GM10847 (cell line): Measurements from ENCODE around the gene PDSS2.

Source experiments
- POLR2A ChIP-seq: IDR thresholded peaks from 2 replicates; pipeline ENCODE4 v1.6.1; 2011; ENCODE audit not compliant: insufficient read length; ENCODE audit errors: extremely low read depth

PDSS2 gene

DNA sequence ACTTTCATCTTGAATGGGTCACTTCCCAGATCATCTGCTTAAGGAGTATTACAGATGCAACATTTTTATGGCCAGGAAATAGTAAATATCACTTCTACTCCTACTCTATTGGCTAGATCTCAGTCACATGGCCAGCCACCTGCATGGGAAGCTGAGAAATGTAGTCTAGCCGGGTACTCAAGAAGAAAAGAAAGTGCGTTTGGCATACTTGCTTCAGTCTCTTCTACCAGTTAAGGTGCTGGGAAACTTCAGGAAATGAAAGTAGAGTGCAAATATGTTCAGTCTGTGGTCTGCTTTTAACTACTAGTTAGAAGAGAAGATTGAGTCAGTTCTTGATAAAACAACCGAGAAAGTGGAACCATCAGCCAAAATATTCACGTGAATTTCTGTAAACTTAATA, 129.2 kb downstream of the PDSS2 start:
- no peak for TF ChIP-seq POLR2A

DNA sequence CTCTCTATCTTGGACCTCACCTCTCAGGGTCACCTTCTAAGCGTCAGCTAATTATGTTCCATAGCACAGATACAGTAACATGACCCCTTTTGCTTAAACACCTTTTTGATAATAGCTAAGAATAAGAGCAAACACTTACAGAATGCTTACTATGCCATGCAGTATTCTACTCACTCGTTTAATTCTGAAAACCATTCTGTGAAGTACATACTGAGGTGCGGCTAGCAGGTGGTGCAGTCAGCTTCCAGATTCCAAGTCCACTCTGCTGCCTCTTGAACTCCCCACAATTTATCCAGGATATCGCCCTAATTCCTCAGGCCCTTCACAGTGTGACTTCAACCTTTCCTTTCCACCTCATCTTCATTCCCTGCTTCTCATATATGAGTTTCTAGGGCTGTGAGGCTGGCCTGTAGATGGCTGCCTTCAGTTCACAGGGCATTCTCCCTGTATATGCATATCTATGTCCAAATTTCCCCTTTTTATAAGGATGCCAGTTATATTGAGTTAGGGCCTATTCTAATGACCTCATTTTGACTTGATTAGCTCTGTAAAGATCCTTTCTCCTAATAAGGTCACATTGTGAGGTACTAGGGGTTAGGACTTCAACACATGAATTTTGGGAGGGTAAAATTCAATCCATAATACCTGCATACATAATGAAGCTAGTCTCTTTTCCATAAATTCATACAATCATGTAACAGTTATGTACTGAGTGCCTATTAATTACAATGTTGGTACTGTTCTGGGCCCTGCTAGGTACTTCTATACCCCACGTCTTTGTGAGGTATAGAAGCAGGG, 130.1 kb downstream of the PDSS2 start:
- no peak for TF ChIP-seq POLR2A

DNA sequence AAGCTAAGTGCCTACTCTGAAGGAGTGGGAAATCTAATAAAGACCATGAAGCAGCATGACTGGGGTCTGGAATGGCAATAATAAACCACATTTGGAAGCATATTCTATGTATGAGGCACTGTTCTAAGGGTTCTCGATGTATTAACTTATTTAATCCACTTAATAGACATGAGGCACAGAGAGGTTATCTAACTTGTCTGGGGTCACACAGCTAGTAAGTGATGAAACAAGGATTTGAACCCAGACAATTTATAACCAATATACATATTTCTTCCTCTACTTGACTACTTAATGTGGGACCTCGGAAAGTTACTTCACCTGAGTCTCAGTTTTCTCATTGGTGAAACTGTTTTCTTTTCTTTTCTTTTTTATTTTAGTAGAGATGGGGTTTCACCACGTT, 131.3 kb downstream of the PDSS2 start:
- no peak for TF ChIP-seq POLR2A

DNA sequence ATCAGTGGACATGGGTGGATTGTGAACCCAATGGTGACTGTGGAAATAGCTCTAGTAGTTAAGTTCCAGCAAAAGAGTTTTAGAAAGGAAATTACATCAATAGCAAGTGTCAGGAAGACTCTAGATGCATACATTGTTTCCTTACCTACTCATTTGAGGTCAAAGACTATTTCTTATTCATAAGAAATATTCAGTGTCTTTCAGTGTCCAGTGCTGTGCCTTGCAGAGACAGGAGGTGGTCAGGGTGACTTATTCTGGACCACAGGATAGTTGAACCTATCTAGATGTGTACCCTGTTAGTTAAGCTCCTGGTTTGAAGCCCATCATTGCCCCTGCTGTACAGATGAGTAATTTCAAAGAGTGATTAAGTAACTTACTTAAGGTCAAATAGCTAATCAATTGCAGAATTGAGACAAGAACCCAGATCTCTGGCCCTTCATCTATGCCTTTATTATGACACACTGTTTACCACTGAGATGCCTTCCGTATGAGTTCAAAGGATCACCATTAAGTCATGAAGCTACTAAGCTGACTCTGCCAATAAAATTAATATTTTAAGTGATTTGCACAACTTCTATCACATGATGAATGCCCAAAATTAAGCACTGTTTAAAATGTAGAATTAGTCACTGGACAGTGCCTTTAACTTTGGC, 136.1 kb downstream of the PDSS2 start:
- no peak for TF ChIP-seq POLR2A

DNA sequence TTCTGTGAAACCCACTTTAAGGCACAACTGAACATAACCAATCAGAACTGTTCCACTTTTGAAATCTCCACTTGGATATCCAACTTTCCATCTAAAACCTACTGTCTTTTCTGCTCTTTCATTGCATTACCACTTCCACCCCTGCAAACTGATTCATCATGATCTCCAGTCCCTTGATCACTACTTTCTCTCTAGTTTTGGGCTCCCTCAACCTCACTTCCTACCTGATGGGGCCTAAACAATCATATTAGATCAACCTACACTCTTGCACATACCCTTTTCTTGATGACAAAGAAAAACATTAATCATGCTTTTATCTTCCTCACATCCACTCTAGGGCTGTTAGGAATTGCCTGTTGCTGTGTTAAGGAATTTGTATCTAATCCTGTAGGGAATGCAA, 137.6 kb downstream of the PDSS2 start:
- TF ChIP-seq POLR2A, result no peak

DNA sequence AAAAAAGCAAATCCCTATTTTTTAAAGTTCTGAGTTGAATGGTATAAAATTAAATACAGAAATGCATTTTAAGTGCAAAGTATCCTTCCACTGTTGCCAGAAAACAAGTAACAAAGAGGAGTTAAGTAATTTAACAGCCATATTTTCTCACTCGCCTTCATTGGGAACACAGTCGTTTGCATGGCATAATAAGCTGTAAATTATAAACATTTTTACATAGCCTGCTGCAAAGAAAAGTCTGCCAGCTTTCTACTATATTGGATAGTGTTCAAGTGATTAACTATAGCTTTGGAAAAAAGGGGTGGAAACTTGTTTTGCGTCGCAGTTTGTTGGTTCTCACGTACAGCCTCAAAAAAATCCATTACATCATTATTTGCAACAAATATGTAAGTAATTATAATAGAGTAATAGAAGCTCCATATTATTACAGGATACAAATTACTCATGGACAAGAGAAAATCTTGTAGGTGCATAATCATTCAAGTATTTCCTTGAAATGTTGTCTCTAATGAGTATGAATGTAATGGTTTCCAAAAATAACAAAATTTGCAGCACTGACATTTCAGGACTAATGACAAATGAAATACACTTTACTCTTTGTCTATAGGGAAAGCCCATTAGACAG, 139.3 kb downstream of the PDSS2 start:
- TF ChIP-seq POLR2A, result no peak

DNA sequence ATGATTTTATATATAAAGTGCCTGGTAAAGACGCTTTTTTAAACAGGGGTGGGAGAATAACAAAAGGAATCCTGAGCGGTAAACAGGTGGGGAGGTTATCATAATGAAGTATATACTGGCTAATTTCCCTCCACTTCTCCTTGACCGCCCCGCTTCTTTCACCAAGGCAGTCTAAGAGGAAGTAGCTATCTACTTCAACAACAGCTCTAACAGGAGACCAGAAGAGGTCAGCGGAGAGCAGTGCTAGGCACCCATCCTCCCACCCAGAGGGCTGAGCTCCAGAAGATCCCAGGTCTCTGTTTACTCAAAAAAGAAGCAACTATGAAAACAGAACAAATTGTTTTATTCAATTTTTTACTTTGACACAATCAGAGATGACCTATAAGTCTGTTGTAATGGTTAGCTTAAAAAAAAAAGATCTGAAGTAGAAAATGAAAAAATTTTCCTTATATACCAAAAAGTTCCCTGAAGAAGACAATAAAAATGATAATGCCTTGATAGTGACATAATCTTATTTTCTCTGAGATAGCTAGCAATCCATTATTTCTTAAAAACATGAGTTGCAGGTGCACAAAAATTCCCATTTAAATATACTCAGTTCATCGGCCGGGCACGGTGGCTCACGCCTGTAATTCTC, 141.1 kb downstream of the PDSS2 start:
- no peak for TF ChIP-seq POLR2A

DNA sequence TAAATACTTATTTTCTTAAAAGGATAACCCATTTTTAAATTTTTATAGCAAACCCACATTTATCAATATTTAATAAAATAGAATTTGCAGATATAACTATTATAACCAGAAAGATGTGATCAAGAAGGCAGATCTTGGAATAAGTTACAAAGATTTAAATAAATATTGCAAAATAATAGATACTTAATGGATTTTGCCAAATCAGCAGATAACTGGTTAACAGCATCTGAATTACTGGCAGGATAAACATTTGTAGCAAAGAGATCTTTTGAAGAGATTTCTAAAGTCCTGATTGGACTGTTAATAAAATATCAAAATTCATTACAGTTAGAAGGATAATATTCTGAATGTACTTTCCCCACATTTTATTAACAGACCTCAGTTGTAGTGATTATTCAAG, 144.2 kb downstream of the PDSS2 start:
- no peak for TF ChIP-seq POLR2A

DNA sequence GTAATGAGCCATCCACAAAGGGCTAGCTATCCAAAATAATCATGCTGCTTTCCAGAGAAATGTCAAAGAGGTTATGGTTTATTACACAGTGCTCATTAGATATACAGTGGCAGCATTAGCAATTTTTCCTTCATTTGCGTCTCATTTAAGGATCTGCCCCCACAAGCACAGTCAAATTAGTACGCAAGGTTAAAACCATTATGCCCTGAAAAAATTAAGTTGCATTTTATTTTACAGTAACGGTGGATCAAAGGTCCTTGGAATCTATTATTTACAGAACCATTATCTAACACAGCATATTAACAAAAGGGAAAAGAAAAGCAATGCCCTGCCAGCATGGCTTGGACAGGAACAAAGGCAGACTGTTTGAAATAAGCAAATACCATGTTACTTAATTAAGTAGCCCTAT, 144.8 kb downstream of the PDSS2 start:
- no peak for TF ChIP-seq POLR2A

DNA sequence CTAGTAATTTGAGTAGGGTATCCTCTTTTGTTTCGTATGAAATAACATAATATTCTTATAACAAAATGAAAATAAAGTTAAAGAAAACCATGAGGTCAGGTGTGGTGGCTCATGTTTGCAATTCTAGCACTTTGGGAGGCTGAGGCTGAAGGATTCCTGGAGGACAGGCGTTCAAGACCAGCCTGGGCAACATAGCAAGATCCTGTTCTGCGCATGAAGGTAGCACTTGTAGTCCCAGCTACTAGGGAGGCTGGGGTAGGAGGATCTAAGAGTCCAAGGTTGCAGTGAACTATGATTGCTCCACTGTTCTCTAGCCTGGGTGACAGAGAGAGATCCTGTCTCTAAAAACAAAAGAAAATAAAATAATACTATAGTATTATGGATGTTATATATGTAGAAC, 145.6 kb downstream of the PDSS2 start:
- no peak for TF ChIP-seq POLR2A

DNA sequence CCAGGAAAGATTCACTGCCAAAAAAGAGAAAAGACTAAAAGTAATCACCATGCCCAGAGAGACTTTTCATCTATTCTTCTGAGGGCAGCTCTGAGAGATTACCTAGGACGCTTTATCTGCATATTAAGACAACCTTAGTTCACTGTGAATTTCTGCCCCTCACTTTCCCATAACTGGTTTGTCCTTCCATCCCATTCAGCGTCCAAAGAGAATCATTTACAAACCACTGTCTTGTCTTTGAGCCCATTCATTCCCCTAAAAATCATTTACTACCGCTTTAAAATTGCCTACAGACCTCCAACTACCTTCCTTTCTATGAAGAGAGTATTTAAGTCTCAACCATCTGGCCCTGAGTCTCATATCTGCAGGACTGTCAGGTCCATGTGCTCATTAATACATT, 149.0 kb downstream of the PDSS2 start:
- no peak for TF ChIP-seq POLR2A

DNA sequence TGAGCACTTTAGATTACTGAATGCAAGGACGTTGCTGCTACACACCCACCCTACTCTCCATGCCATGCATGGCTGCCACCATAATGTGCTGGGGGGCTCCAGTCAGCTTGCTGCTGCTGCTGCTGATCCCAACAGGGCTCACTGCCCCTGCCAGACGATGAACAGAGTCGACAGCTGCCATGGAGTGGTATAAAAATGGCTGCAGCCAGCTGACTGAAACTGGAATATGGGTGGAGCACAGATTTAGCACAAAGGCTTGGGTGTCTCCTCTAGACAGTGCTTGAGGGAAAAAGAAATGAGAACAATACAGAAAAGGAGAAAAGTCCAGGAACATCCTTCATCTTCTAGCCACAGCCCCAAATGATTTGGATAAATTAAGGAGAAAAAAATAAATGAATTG, 150.7 kb downstream of the PDSS2 start:
- TF ChIP-seq POLR2A, result no peak

DNA sequence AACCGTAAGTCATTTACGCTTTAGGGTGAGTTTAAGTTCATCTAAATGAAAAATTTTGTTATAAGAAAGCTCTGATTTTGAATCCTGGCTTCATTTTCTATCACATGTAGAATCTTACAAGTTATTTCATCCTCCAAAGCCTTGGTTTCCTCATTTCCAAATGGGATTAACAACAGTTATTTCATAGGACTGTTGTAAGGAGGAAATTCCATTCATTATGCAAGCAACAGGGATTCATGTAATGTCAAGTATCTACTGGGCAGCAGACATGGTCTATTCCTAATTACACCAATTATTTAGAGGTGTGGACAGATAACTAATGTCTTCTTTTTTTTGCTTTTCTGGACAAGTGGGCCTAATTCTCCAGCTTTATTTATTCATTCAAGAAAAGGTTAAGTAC, 154.0 kb downstream of the PDSS2 start:
- no peak for TF ChIP-seq POLR2A

DNA sequence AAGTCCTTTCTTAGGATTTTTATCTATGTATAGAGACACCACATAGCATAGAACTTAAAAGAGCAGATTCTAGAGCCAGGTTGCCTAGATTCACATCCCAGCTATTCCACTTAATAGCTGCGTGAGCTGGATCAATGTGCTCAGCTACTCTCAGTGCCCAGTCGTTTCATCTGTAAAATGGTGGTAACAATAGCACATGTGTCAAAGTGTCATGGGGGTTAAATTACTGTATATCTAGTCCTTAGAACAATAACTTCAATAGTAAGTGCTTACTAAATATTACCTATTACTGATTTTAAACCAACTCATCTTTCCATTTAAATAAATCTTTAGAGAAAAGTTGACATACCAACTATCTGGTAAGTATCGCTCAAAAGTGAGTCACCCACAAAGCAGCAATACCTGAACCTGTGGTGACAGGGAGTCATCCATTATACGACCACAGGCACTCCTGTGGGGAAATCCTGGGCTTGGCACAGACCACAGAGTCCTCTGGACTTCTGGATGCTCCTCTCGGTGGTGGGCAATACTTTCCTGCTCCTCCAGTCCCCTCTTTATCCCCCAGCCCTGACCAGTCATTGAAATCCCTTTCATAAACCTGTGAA, 154.8 kb downstream of the PDSS2 start:
- TF ChIP-seq POLR2A, result no peak

DNA sequence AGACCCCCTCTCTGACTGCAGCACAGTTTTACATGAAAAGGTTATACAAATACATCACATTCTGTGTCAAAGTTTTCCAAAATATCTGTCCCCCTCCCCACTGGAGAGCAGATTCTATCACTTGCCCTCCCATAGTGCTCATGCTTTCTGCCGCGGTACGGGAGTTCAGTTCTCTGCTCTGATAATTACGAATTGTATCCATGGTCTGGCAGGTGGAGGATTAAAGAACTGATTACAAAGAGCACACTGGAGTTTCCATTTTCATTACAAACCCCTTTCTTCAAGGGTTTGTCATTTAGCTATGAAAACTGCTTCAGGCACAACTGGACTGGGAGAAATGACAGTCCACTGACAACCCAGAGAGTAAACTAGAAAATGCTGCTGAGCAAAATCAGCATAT, 166.0 kb downstream of the PDSS2 start:
- no peak for TF ChIP-seq POLR2A

DNA sequence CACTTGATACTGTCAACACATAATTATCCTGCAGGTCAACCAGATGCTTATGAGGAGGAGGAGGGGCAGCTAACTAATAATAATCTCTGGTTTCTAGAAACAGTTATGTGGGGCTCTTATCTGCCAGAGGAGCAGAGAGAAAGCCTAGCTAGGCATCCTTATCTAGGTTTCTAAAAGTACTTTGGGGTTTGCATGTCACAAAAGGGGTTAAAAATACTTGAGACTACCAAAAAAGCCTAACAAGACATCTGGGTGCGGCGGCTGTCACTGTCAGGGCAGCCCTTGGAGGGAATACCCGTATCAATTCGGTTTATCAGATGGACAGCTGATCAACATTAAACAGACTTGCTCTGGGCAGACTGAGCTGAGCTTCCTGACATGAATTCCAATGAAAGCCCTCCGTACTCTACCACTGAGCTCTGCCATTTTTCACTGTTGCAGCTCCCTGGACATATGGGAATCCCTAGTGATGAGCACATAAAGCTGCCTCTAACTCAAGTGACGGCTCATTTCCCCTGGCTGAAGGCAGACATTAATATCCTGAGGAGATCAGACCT, 166.6 kb downstream of the PDSS2 start:
- no peak for TF ChIP-seq POLR2A

DNA sequence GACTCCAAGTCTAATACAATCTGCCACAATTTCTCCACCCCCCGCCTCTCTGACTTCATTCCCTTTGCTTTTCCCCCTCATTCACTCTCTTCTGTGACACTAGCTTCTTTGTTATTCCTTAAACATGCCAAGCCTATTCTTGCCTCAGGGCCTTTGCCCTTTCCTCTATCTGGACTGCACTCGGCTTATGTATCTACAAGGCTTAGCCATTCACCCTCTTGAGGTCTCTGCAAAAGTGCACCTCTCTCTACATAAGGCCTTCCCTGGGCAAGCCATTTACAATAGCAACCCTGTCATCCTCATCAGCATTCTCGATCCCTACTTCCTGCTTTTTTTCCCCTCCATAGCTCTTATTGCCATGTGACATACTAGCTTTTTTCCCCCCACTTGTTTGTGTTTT, 168.9 kb downstream of the PDSS2 start:
- no peak for TF ChIP-seq POLR2A
